IMR-90 (cell line): ENCODE data around the gene ADCK2. TPM values are rescaled to one million over a fixed set of nuclear protein-coding genes. Genes with fewer than 3 reads are reported as not detected.

Source experiments
- ATAC-seq: fragments of 200-7000 bp; cut with Tn5 transposase; 2 replicates; pipeline ENCODE4 v1.9.1; 2020; ENCODE audit warnings: low read depth, mild to moderate bottlenecking, moderate library complexity
- BruUV-seq: library from RNA; stranded (reverse); fragments of 400-500 nt; replicated peaks from 2 replicates; lab custom pipeline; 2021; lab: Mats Ljungman, UMichigan
- CTCF ChIA-PET: fragments of 300-600 bp; formaldehyde crosslinking; extraction: SDS; loops from one replicate; lab custom pipeline; 2021; ENCODE audit warnings: antibody characterized with exemption; lab: Yijun Ruan, JAX
- POLR2A ChIA-PET: fragments of 300-600 bp; sonication (Branson Sonifier 250); formaldehyde crosslinking; loops from one replicate; lab custom pipeline; 2022; ENCODE audit warnings: antibody characterized with exemption; ENCODE audit not compliant: unreplicated experiment; lab: Charles Lee
- DNase-seq: peaks from one replicate; pipeline ENCODE4 v3.0.0; 2013
- H2AFZ ChIP-seq: replicated peaks from 2 replicates; pipeline ENCODE3; 2013; ENCODE audit warnings: low read length, mild to moderate bottlenecking; ENCODE audit not compliant: poor library complexity
- H2AK5ac ChIP-seq: 2 replicates; pipeline ENCODE4 v1.6.1; 2013; ENCODE audit warnings: low read depth, low read length, inconsistent platforms
- H2AK9ac ChIP-seq: replicated peaks from 2 replicates; pipeline ENCODE3; 2013; ENCODE audit warnings: mild to moderate bottlenecking, low read depth, low read length, moderate library complexity; ENCODE audit not compliant: poor library complexity
- H2BK120ac ChIP-seq: 2 replicates; pipeline ENCODE4 v1.6.1; 2013; ENCODE audit warnings: low read depth, low read length, inconsistent platforms
- H2BK15ac ChIP-seq: 3 replicates; pipeline ENCODE4 v1.6.1; 2013; ENCODE audit warnings: low read depth, low read length, inconsistent platforms
- H2BK20ac ChIP-seq: 2 replicates; pipeline ENCODE4 v1.6.1; 2013; ENCODE audit warnings: low read depth, mild to moderate bottlenecking, inconsistent platforms, low read length, moderate library complexity
- H2BK5ac ChIP-seq: 2 replicates; pipeline ENCODE4 v1.6.1; 2013; ENCODE audit warnings: mild to moderate bottlenecking, low read depth, low read length, inconsistent platforms; ENCODE audit not compliant: poor library complexity, severe bottlenecking
- H3K14ac ChIP-seq: replicated peaks from 2 replicates; pipeline ENCODE4 v1.6.1; 2013; ENCODE audit warnings: low read depth, low read length, inconsistent platforms
- H3K18ac ChIP-seq: 2 replicates; pipeline ENCODE4 v1.6.1; 2013; ENCODE audit warnings: low read depth, low read length, control low read depth
- H3K23ac ChIP-seq: 2 replicates; pipeline ENCODE4 v1.6.1; 2013; ENCODE audit warnings: low read depth, low read length, inconsistent platforms
- H3K27ac ChIP-seq: 2 replicates; pipeline ENCODE4 v1.5.1; 2013; ENCODE audit warnings: mild to moderate bottlenecking, control low read depth, low read length; ENCODE audit not compliant: insufficient read depth
- H3K27me3 ChIP-seq: 2 replicates; pipeline ENCODE4 v1.6.1; 2013; ENCODE audit warnings: low read length; ENCODE audit not compliant: control insufficient read depth, insufficient read depth
- H3K36me3 ChIP-seq: 2 replicates; pipeline ENCODE4 v1.6.1; 2013; ENCODE audit warnings: low read length, mixed read lengths; ENCODE audit not compliant: control insufficient read depth, insufficient read depth
- H3K4ac ChIP-seq: 2 replicates; pipeline ENCODE4 v1.6.1; 2013; ENCODE audit warnings: low read depth, low read length, inconsistent platforms
- H3K4me1 ChIP-seq: 2 replicates; pipeline ENCODE4 v1.6.1; 2013; ENCODE audit warnings: low read length, mixed read lengths; ENCODE audit not compliant: control insufficient read depth, insufficient read depth
- H3K4me2 ChIP-seq: 2 replicates; pipeline ENCODE4 v1.6.1; 2013; ENCODE audit warnings: low read depth, mild to moderate bottlenecking, control low read depth, low read length, moderate library complexity
- H3K4me3 ChIP-seq: 2 replicates; pipeline ENCODE4 v1.5.1; 2013; ENCODE audit warnings: low read depth, mild to moderate bottlenecking, control low read depth, low read length, moderate library complexity; ENCODE audit not compliant: insufficient read depth
- H3K56ac ChIP-seq: 2 replicates; pipeline ENCODE4 v1.6.1; 2013; ENCODE audit warnings: low read length, inconsistent platforms; ENCODE audit not compliant: insufficient read depth; ENCODE audit errors: extremely low read depth
- H3K79me1 ChIP-seq, 2 experiments: 2 replicates each; pipeline ENCODE4 v1.6.1; 2013; ENCODE audit warnings: low read length in 2 of 2, inconsistent platforms in 1 of 2, low read depth in 1 of 2
- H3K9ac ChIP-seq: 2 replicates; pipeline ENCODE4 v1.6.1; 2013; ENCODE audit warnings: low read depth, low read length, control low read depth
- H3K9me1 ChIP-seq: 2 replicates; pipeline ENCODE4 v1.6.1; 2013; ENCODE audit warnings: low read length, inconsistent platforms; ENCODE audit not compliant: insufficient read depth
- H3K9me3 ChIP-seq: 2 replicates; pipeline ENCODE4 v1.6.1; 2013; ENCODE audit warnings: low read length; ENCODE audit not compliant: control insufficient read depth, insufficient read depth
- H4K20me1 ChIP-seq: 2 replicates; pipeline ENCODE4 v1.6.1; 2013; ENCODE audit warnings: low read length, inconsistent platforms; ENCODE audit not compliant: insufficient read depth
- H4K5ac ChIP-seq: 2 replicates; pipeline ENCODE4 v1.6.1; 2013; ENCODE audit warnings: mild to moderate bottlenecking, low read depth, low read length, control low read depth
- H4K8ac ChIP-seq, 2 experiments: 2 replicates each; pipeline ENCODE4 v1.6.1; 2013; ENCODE audit warnings: low read depth in 2 of 2, low read length in 2 of 2, control low read depth in 1 of 2, inconsistent platforms in 1 of 2
- H4K91ac ChIP-seq: 2 replicates; pipeline ENCODE4 v1.6.1; 2013; ENCODE audit warnings: low read depth, low read length, inconsistent platforms; ENCODE audit not compliant: insufficient read depth
- CHD1 ChIP-seq: IDR thresholded peaks from 2 replicates; pipeline ENCODE4 v1.6.1; 2012; ENCODE audit warnings: low read depth, low read length, improper control_type of control experiment
- FOS ChIP-seq: fragments of 150-350 bp; IDR thresholded peaks from 2 replicates; pipeline ENCODE4 v1.6.1; 2016; ENCODE audit warnings: low read depth, low read length
- MAFK ChIP-seq: IDR thresholded peaks from 2 replicates; pipeline ENCODE4 v1.6.1; 2012; ENCODE audit warnings: low read depth, low read length, improper control_type of control experiment
- MAZ ChIP-seq: IDR thresholded peaks from 2 replicates; pipeline ENCODE4 v1.6.1; 2012; ENCODE audit warnings: low read depth, mild to moderate bottlenecking, low read length, improper control_type of control experiment, moderate library complexity, borderline replicate concordance
- MXI1 ChIP-seq: IDR thresholded peaks from 2 replicates; pipeline ENCODE4 v1.6.1; 2012; ENCODE audit warnings: low read depth, mild to moderate bottlenecking, low read length, moderate library complexity, borderline replicate concordance
- POLR2A ChIP-seq: IDR thresholded peaks from 2 replicates; pipeline ENCODE4 v1.6.1; 2012; ENCODE audit warnings: mild to moderate bottlenecking, low read depth, low read length
- RAD21 ChIP-seq: IDR thresholded peaks from 2 replicates; pipeline ENCODE4 v1.6.1; 2012; ENCODE audit warnings: low read length, improper control_type of control experiment
- RCOR1 ChIP-seq: IDR thresholded peaks from 2 replicates; pipeline ENCODE4 v1.6.1; 2012; ENCODE audit warnings: mild to moderate bottlenecking, low read length, improper control_type of control experiment; ENCODE audit not compliant: insufficient replicate concordance
- RFX5 ChIP-seq: IDR thresholded peaks from 2 replicates; pipeline ENCODE4 v1.8.0; 2012; ENCODE audit warnings: low read depth, mild to moderate bottlenecking, low read length, moderate library complexity
- WGBS, 2 experiments: methylation state at CpG; one replicate each; pipeline versions ENCODE4 v1.1.5 to v1.1.7; 2013; ENCODE audit warnings: missing lambda C conversion rate in 2 of 2; ENCODE audit not compliant: insufficient read length in 1 of 2; ENCODE audit errors: extremely low coverage in 2 of 2; 5-methylcytosine and 5-hydroxymethylcytosine counted together
- dilution Hi-C: fragments of 300-500 bp; cut with HindIII; formaldehyde crosslinking; loops from one replicate; pipeline ENCODE4 v1.14.3; 2018; ENCODE audit warnings: low sequenced_read_pairs; ENCODE audit not compliant: unreplicated experiment
- in situ Hi-C: fragments of 300-500 bp; cut with MboI; formaldehyde crosslinking; loops from 3 replicates; pipeline ENCODE4 v1.14.3; 2019; ENCODE audit warnings: low sequenced_read_pairs, inconsistent platforms, mixed read lengths
- intact Hi-C: fragments of 100-400 bp; cut with micrococcal nuclease; formaldehyde crosslinking; loops from 2 replicates; pipeline ENCODE4 v1.10.0; 2022
- polyA plus RNA-seq, 3 experiments: library from polyadenylated mRNA; depleted of rRNA; stranded (reverse); fragments of >200 nt; gene quantifications; 2 replicates each; pipeline ENCODE4 v1.2.3, GENCODE V29; 2012; ENCODE audit warnings: low replicate concordance in 1 of 3
- total RNA-seq: library from RNA; depleted of rRNA; stranded (reverse); fragments of >200 nt; gene quantifications from 2 replicates; pipeline ENCODE4 v1.2.3, GENCODE V29; 2012
- TF ChIP-seq, protein P1 (sequence below): fragments of 150-350 bp; IDR thresholded peaks from 2 replicates; pipeline ENCODE4 v1.6.1; 2016; ENCODE audit warnings: low read depth, mild to moderate bottlenecking, low read length, moderate library complexity, borderline replicate concordance
- TF ChIP-seq, protein P2 (sequence below): conservative IDR thresholded peaks from 2 replicates; pipeline ENCODE4 v1.5.1; 2012; ENCODE audit warnings: mild to moderate bottlenecking, low read depth, low read length, improper control_type of control experiment

ADCK2 gene
- total and polyA plus RNA-seq, 2 of the 4 experiments (the other 2 are of a cell fraction): 7.1 to 10.0 TPM

DNA sequence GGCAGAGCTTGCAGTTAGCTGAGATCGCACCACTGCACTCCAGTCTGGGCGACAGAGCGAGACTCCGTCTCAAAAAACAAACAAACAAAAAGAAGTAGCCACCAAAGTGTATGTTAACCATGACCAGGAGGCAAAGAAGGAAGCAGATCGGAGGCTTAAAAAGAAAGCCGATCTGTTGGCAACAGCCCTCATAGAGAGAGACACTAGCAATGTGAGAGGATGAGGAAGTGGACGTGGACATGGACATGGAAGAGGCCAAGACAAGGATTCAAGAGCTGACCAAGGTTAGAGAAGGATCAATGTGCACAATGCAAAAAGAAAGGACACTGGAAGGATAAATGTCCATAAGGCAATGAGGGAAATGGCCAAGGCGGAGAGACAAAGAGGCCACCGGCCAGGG, 14.9 kb upstream of the ADCK2 start:
- H3K9me3 ChIP-seq: no peaks in the 10 kb centered on the region
- no peak overlapping the region for H3K18ac ChIP-seq
- TF ChIP-seq RFX5 (no peak), FOS (no peak), MAFK (no peak), RAD21 (no peak), MXI1 (no peak), POLR2A (no peak), CHD1 (no peak), MAZ (no peak), RCOR1 (no peak)
- TF ChIP-seq, protein P1, sequence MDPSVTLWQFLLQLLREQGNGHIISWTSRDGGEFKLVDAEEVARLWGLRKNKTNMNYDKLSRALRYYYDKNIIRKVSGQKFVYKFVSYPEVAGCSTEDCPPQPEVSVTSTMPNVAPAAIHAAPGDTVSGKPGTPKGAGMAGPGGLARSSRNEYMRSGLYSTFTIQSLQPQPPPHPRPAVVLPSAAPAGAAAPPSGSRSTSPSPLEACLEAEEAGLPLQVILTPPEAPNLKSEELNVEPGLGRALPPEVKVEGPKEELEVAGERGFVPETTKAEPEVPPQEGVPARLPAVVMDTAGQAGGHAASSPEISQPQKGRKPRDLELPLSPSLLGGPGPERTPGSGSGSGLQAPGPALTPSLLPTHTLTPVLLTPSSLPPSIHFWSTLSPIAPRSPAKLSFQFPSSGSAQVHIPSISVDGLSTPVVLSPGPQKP: no peak
- TF ChIP-seq, protein P2, sequence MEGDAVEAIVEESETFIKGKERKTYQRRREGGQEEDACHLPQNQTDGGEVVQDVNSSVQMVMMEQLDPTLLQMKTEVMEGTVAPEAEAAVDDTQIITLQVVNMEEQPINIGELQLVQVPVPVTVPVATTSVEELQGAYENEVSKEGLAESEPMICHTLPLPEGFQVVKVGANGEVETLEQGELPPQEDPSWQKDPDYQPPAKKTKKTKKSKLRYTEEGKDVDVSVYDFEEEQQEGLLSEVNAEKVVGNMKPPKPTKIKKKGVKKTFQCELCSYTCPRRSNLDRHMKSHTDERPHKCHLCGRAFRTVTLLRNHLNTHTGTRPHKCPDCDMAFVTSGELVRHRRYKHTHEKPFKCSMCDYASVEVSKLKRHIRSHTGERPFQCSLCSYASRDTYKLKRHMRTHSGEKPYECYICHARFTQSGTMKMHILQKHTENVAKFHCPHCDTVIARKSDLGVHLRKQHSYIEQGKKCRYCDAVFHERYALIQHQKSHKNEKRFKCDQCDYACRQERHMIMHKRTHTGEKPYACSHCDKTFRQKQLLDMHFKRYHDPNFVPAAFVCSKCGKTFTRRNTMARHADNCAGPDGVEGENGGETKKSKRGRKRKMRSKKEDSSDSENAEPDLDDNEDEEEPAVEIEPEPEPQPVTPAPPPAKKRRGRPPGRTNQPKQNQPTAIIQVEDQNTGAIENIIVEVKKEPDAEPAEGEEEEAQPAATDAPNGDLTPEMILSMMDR: no peak
- no peak overlapping the region for H3K4ac ChIP-seq
- H4K8ac ChIP-seq: no peak overlapping the region
- no peaks in the 10 kb centered on the region for H3K9me1 ChIP-seq
- POLR2A ChIA-PET: no interaction called here
- no peak overlapping the region for H3K56ac ChIP-seq
- no peak overlapping the region for H2BK20ac ChIP-seq
- H3K4me2 ChIP-seq: no peak overlapping the region
- no peak overlapping the region for H3K14ac ChIP-seq
- no peak overlapping the region for H3K27ac ChIP-seq
- H2AK5ac ChIP-seq: no peak overlapping the region
- H2BK120ac ChIP-seq: no peak overlapping the region
- no peak overlapping the region for H2BK15ac ChIP-seq
- no peak overlapping the region for H3K9ac ChIP-seq
- no peak overlapping the region for H4K91ac ChIP-seq
- H3K27me3 ChIP-seq: peaks cover 3% of the 10 kb centered on the region; the same call in 1 of the 2 replicates
- H3K4me3 ChIP-seq: no peak overlapping the region
- WGBS, 2 experiments: 100% methylated on average over 3 of the region's 9 CpGs; no CpG with 5 or more reads in 1 of the 2 experiments
- CTCF ChIA-PET: no interaction called here
- H3K36me3 ChIP-seq: no peaks in the 10 kb centered on the region
- intact Hi-C loops: no loop called here
- H2AFZ ChIP-seq: no peak overlapping the region
- BruUV-seq: no TSS peak
- peaks cover 7% of the 10 kb centered on the region for H3K4me1 ChIP-seq
- ATAC-seq (no peak), DNase-seq (no peak)
- H2AK9ac ChIP-seq: no peak overlapping the region
- no peak overlapping the region for H3K23ac ChIP-seq
- in situ Hi-C loops: no loop called here
- no peak overlapping the region for H4K5ac ChIP-seq
- no peaks in the 10 kb centered on the region for H4K20me1 ChIP-seq
- dilution Hi-C loops: no loop called here
- no peaks in the 10 kb centered on the region for H3K79me1 ChIP-seq
- H2BK5ac ChIP-seq: no peak overlapping the region
